Hematopoietic multipotent progenitor cell treated with erythropoietin and hydrocortisone succinate and interleukin-3 and kit ligand, for 6 days (in vitro differentiated cells): ENCODE data around the gene GRIA1.

Experiments
- DNase-seq: peaks from one replicate; pipeline ENCODE4 v3.0.0-alpha.2; 2015

Gene GRIA1

GRCh38 chr5:153618307-153618706, 127.8 kb downstream of the GRIA1 start:
- no peak for DNase-seq

DNA sequence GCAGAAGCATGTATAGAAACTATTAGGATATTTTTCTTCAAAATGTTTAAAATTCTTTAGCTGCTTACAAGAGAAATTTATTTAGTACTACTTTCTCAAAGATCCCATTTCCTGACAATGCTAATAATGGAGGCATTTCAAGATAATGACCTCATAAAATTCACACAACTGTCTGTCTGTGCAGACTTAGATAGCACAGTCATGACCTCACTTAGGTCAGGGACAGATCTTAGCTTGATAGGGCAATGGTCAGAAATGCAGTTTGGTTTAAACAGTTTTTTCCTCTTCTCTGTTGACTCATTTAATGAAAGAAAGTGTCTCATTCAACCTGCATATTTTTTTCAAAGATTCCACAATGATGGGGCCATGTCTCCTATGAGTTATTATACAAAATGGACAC, 128.4 kb downstream of the GRIA1 start:
- DNase-seq = peak; percentile 16

GRCh38 chr5:153619771-153620170, 129.3 kb downstream of the GRIA1 start:
- peak; percentile 5 for DNase-seq

GRCh38 chr5:153623124-153623523, 132.7 kb downstream of the GRIA1 start:
- DNase-seq = no peak

DNA sequence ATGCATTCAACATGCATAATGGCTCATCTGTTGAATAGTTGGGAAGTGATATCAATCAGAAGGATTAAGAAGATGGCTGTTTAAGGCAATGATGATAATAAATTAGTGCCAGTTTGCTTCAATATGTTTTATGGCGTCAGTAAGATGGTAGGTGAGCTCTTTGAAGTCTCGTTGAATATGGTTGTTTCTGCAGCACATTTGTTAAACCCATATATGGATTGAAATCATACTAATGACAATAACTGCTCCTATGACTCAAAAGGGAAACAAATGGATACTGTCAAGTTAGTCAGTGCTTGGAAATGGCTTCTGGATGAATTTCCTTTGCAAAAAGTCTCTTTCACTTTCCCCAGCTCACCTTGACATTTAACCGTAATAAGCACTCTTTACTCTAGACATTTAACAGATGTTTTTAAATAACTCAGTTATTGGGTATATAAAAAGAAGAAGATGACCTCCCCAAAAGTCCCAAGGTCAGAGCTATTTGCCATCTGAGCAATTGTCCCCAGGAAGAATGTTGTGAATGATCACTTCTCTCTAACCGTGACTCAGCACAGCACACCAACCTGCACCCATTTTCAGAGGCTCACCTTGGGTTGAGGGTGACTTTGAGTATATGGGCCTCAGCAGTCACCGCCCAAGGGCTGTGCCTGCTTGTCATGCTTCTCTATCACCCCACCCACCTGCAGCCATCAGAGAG, 133.4 kb downstream of the GRIA1 start:
- no peak for DNase-seq

- DNase-seq = no peak
Observed at GRCh38 chr5:153624451-153624765, 133.9 kb downstream of the GRIA1 start.

- DNase-seq = no peak
Observed at GRCh38 chr5:153625826-153626354, 135.4 kb downstream of the GRIA1 start.

- DNase-seq = no peak
Observed at GRCh38 chr5:153626836-153627235, 136.4 kb downstream of the GRIA1 start.

DNA sequence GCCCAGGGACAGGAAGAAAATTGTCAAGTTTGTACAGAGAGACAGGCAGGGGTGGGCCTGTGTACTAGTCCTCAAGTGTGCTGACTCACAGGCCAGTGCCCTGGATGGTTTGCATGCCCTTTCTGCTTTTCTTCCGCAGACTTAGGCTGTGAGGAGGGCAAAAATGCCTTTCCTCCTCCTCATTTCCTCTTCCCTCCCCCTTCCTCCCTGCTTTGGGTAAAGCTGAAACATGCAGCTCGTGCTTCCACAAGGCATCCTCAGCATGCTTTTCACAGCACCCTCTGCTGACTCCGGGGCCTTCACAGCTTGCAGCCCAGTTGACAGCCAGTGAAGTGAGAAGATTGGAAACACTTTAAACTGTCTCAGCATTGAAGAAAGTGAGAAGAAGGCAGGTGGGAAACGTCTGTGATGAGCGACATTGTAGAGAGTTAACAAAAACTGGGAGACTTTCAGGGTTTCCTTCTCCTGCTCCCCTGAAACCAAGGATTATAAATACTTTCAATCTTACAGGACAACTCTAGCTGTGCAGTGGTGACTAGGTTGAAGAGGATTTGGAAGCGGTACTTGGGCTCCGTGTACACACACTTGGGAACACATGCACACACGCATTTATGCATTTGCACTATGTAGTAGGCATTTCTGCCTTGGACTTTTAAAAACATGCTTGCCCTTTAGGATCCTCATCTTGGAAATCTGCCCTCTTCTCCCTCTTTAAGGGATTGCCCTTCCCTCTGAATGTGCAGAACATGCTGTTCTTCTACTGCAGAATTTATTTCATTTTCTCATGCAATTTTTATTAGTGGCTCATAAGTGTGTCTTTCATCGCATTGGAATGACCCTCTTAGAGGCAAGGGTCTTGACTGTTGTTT, 138.8 kb downstream of the GRIA1 start:
- DNase-seq = no peak

GRCh38 chr5:153630546-153630945, 140.1 kb downstream of the GRIA1 start:
- no peak for DNase-seq

- DNase-seq = no peak
Observed at GRCh38 chr5:153632748-153633290, 142.3 kb downstream of the GRIA1 start.

- no peak for DNase-seq
Observed at GRCh38 chr5:153636670-153637451, 146.4 kb downstream of the GRIA1 start.

DNA sequence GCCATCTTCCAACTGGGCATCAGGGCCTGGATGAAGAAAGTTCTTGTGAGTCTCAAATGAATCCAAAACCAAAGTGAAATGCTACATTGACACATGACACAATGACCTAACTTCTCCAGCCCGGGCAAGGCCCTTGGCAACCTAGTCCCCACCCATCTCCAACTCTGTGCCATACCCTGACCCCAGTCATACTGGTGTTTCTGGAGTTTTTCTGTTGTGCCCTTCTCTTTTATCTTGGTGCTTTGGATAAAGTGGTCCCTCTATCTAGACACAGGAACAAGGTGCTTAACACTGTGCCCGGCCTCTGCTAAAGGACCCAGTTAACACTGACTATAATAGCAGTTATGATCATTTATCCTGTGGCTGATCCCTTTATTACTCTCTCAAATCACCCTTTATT, 149.8 kb downstream of the GRIA1 start:
- no peak for DNase-seq

DNA sequence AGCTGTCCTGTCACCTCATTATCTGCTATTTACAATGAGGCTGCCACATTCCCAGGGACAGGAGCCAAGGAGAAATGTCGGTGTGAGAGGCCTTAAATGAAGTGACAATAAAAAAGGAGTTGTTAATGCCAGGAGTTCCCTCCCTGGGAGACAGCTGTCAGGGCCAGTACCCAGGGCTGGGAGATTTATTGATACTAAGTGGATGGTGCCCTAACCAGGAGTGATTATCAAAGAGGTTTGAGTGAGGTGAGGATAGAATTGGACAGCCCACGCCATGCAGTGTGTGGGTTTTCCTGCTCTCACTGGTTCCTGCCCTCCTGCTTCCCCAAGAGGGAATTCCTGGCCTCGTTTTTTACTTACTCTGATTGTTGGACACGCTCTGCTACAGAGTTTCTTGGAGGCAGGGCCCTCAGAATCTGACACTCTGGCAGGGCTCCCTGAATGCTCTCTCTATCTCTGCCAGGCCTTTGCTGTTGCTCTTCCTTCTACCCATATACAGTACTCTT, 150.8 kb downstream of the GRIA1 start:
- DNase-seq = no peak

DNA sequence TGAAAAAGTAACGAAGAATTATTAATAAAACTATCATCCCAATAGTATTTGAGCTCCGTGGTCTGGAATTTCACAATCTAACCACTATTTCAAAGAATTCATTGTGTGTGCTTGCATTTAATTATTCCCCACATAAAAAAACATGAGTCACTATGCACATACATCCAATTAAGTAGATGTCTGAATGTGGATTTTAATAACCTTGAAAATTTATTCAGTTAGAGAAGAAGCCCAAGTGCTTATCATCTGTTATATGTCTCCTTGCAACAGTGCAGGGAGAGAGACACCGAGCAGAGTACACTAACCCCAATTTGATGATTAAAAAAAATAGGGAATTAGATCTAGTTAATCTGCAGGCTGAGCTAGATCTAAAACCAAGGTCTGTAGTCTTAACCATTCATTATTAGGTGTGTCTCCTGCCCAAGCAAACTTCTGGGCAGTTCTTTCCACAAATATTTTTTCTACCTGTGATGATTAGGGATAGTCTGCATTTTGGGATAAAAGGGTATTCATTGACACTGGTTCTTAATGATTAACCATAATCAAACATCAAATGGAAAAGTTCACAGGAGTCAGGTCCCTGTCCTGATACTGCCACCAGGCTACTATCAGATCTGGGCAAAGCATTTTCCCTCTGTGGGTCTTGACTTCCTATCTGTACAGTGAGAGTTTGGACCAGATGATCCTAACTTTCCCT, 164.2 kb downstream of the GRIA1 start:
- no peak for DNase-seq

DNA sequence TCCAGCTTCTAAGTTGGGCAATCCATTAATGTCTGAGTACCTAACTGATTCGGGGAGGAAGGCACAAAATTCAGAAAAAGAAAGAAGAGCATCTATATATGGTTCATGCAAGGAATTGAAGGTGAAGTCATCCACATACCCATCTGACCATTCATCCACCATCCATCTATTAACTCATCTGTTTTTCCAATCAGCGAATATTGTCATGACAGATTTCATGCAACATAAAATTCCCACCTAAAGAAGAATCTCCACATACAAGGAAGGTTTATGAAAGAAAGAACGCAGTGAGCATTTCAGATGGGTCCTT, 164.7 kb downstream of the GRIA1 start:
- no peak for DNase-seq

DNA sequence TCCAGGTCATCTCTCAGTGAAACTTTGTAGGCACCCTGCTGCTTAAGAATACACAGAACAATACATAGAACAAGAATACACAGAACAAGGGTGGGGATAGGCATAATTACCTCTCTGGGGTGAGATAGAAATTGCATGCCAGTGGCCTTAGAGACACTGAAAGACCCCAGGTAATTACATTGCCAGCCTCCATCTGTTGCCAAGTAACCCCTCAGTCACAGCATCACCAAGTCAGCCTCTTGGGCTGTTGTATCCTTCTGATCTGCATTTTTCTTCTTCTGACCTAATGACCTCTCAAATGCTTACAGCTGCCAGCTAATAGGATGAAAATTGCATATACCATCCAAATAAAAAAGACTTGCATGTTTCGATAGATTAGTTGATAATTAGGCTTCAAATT, 167.7 kb downstream of the GRIA1 start:
- no peak for DNase-seq

- DNase-seq = no peak
Observed at GRCh38 chr5:153658606-153659005, 168.1 kb downstream of the GRIA1 start.

DNA sequence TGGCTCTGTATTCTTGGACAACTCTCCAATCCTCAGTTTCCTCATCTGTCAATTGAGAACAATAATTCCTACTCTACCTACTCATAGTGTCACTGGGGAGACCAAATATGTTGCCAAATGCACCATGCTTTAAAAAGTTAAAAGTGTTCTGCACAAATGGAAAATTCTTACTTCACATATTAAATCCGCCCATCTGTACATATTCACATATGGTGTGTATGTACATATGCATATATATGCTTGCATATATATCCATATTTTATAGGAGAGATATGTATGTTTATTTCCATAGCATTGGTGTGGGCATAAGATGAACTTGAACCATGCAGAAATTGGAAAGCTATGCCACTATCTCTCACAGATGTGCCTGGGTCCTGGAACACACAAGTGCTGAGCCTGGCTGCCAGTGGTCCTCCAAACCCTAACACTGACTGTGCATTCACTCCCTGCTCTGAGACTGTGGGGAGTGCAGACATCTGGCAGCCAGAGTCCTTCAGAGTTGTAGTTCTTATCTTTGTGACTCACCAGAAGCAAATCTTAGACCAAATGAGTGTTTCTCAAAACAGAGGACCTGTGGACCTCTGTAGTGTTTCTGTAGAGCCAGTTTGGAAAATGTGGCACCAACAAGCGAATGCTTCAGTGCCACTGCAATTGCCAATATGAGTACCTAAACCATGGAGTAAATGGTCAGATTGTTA, 168.7 kb downstream of the GRIA1 start:
- no peak for DNase-seq

DNA sequence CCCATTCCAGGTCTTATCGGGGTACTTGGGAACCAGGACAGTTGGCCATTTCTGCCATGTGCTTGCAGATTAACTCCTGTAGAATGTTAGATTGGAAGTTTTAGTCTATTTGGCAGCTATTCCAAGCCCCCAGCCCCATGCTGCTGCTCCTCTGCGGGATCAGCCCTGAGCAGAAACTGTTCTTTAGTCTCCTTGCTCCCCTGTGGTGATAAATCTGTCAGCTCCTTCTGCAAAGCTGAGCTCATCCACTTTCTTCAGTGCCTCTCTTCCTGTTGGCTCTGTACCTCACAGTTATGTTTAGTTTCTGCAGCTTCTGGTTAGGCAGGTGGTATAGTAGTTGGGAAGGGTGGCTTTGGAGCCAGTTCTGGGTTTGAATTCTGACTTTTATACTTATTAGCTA, 170.4 kb downstream of the GRIA1 start:
- no peak for DNase-seq

DNA sequence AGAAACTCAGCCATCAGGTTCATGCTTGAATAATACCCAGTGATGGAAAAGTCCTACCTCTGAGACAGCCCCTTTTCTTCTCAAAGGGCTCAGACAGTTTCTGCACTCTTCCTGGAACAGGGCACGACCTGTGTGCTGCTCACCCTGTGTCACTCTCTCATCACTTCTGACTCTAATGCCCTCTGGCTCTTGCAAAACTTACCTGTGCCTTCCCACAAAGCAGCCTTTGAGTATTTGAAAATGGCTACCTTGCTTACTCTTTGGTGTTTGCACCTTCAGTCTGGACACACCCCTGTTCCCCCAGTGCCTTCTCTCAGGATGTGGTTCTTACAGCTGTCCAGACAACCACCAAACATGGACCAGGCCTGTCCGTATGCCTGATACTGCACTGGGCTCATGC, 171.4 kb downstream of the GRIA1 start:
- DNase-seq = no peak

DNA sequence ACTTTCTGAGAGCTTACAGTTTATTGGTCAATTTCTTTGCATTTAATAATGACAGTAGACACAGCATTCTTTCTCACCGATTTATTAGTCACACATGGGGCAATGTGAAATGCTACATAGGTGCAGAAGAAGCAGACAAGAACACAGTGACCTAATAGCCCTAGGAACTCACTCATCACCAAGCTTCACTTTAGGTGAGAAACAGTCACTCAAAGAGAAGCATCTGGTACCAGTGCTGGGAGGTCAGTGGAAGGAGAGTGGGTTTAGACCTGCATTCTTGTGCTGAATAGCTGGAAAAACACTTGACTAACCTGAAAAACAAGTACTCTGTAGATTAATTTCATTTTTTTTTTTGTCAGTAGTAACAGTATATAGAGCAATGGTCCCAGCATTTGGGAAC, 179.6 kb downstream of the GRIA1 start:
- DNase-seq = no peak
